K562 (cell line): Measurements from ENCODE around the gene CATSPER3. TPM values are rescaled to one million over a fixed set of nuclear protein-coding genes. Genes with fewer than 3 reads are reported as not detected.

Experiments
- ATAC-seq: fragments of 200-7000 bp; cut with Tn5 transposase; 3 replicates; pipeline ENCODE4 v1.9.1; 2020; ENCODE audit warnings: moderate library complexity
- BruUV-seq: library from RNA; stranded (reverse); fragments of 400-500 nt; replicated peaks from 2 replicates; lab custom pipeline; 2021; lab: Mats Ljungman, UMichigan
- CTCF ChIA-PET: fragments of 300-600 bp; formaldehyde crosslinking; extraction: SDS; loops from one replicate; lab custom pipeline; 2021; ENCODE audit warnings: low intra/inter-chr PET ratio; lab: Yijun Ruan, JAX
- POLR2A ChIA-PET: fragments of 300-600, 350-650 bp; sonication (Branson Sonifier 250); formaldehyde crosslinking; extraction: SDS; loops from one replicate; lab custom pipeline; 2021; ENCODE audit warnings: antibody characterized with exemption, inconsistent platforms; lab: Yijun Ruan, JAX
- DNase-seq, 4 experiments: peaks; one replicate each; pipeline versions ENCODE4 v3.0.0 to v3.0.0-alpha.2; 2011 to 2018; ENCODE audit warnings: low spot score in 3 of 4, mixed read lengths in 3 of 4; ENCODE audit errors: extremely low read depth in 1 of 4
- FAIRE-seq: peaks from 2 replicates; lab custom pipeline; 2011; peaks lifted over from hg19 to GRCh38; lab: Jason Lieb, UNC
- H2AFZ ChIP-seq: 2 replicates; pipeline ENCODE4 v1.6.0; 2011; ENCODE audit warnings: low read depth, low read length, control low read depth, inconsistent platforms
- H3K27ac ChIP-seq: fragments of 200-600 bp; 3 replicates; pipeline ENCODE4 v1.8.0; 2011; ENCODE audit warnings: low read depth, mild to moderate bottlenecking, control low read depth, inconsistent platforms, low read length, moderate library complexity, mixed read lengths; ENCODE audit errors: extremely low read depth
- H3K27me3 ChIP-seq, 2 experiments: fragments of 300-600 bp in 1 of 2; 2 replicates in 1 of 2; 3 replicates in 1 of 2; pipeline versions ENCODE4 v1.6.0 to v1.8.0; 2011; ENCODE audit warnings: inconsistent platforms in 2 of 2, low read length in 2 of 2, mild to moderate bottlenecking in 1 of 2, mixed read lengths in 1 of 2, moderate library complexity in 1 of 2; ENCODE audit not compliant: control insufficient read depth in 2 of 2, insufficient read depth in 2 of 2
- H3K36me3 ChIP-seq: fragments of 300-600 bp; 3 replicates; pipeline ENCODE4 v1.8.0; 2011; ENCODE audit warnings: mild to moderate bottlenecking, low read length, inconsistent platforms; ENCODE audit not compliant: control insufficient read depth, insufficient read depth
- H3K4me1 ChIP-seq, 2 experiments: fragments of 200-600 bp in 1 of 2; replicated peaks in 1 of 2; 2 replicates in 1 of 2; 3 replicates in 1 of 2; pipeline versions ENCODE4 v1.5.1 to v1.8.0; 2011; ENCODE audit warnings: inconsistent platforms in 2 of 2, low read length in 2 of 2, mild to moderate bottlenecking in 1 of 2, mixed read lengths in 1 of 2, moderate library complexity in 1 of 2; ENCODE audit not compliant: control insufficient read depth in 2 of 2, insufficient read depth in 2 of 2
- H3K4me2 ChIP-seq: 2 replicates; pipeline ENCODE4 v1.6.1; 2011; ENCODE audit warnings: low read length, control low read depth, inconsistent platforms, mixed read lengths; ENCODE audit not compliant: insufficient read depth
- H3K4me3 ChIP-seq: fragments of 200-600 bp; sonication (generic), shearing (Covaris generic); 2 replicates; pipeline ENCODE4 v1.5.1; 2016; ENCODE audit warnings: control low read depth, inconsistent platforms
- H3K79me2 ChIP-seq: fragments of 200-600 bp; 3 replicates; pipeline ENCODE4 v1.8.0; 2011; ENCODE audit warnings: low read length, inconsistent platforms; ENCODE audit not compliant: control insufficient read depth, insufficient read depth
- H3K9ac ChIP-seq, 2 experiments: 2 replicates each; pipeline versions ENCODE4 v1.6.0 to v1.6.1; 2011; ENCODE audit warnings: low read depth in 2 of 2, low read length in 2 of 2, control low read depth in 1 of 2, inconsistent platforms in 1 of 2, mild to moderate bottlenecking in 1 of 2, mixed read lengths in 1 of 2; ENCODE audit not compliant: insufficient read depth in 1 of 2
- H3K9me1 ChIP-seq: one replicate; pipeline ENCODE4 v1.6.0; 2011; ENCODE audit warnings: inconsistent platforms, mild to moderate bottlenecking, low read length, moderate library complexity; ENCODE audit not compliant: control insufficient read depth, insufficient read depth
- H3K9me3 ChIP-seq: replicated peaks from 2 replicates; pipeline ENCODE4 v1.5.1; 2011; ENCODE audit warnings: low read depth, low read length, inconsistent platforms; ENCODE audit not compliant: control insufficient read depth, insufficient read depth
- H4K20me1 ChIP-seq: replicated peaks from 2 replicates; pipeline ENCODE4 v1.6.1; 2011; ENCODE audit warnings: low read length, inconsistent platforms, mixed read lengths; ENCODE audit not compliant: control insufficient read depth, insufficient read depth
- ATF7 ChIP-seq: fragments of 450-650 bp; IDR thresholded peaks from 2 replicates; pipeline ENCODE4 v1.7.1; 2014; ENCODE audit warnings: mild to moderate bottlenecking, moderate library complexity
- CHCHD3 ChIP-seq: fragments of 250-450 bp; sonication (Bioruptor Pico); IDR thresholded peaks from 2 replicates; pipeline ENCODE4 v2.1.2; 2022; ENCODE audit warnings: mild to moderate bottlenecking
- FOXJ3 ChIP-seq: sonication (generic); formaldehyde crosslinking; IDR thresholded peaks from 2 replicates; pipeline ENCODE4 v1.4.0; 2020; ENCODE audit warnings: mild to moderate bottlenecking, missing genetic modification reagents
- KDM2B ChIP-seq: fragments of 250-450 bp; sonication (Bioruptor Pico); IDR thresholded peaks from 2 replicates; pipeline ENCODE4 v1.8.0; 2021; ENCODE audit warnings: mild to moderate bottlenecking, moderate library complexity
- RAD21 ChIP-seq, 2 experiments: fragments of 250-450 bp in 1 of 2; fragments of 450-650 bp in 1 of 2; sonication (Bioruptor Pico) in 1 of 2; formaldehyde crosslinking in 1 of 2; IDR thresholded peaks in 1 of 2; conservative IDR thresholded peaks in 1 of 2; 2 replicates each; pipeline versions ENCODE4 v1.4.0 to v1.8.0; 2020 to 2022; ENCODE audit warnings: mild to moderate bottlenecking in 2 of 2, moderate library complexity in 1 of 2
- SMARCC2 ChIP-seq: fragments of 450-650 bp; IDR thresholded peaks from 2 replicates; pipeline ENCODE4 v1.6.1; 2017; ENCODE audit warnings: antibody characterized with exemption, moderate library complexity, mild to moderate bottlenecking, low read depth
- WGBS: fragments of 100-300 bp; shearing (Covaris generic); methylation state at CpG from one replicate; pipeline ENCODE4 v1.1.6; 2016; ENCODE audit warnings: low coverage, mixed read lengths; ENCODE audit not compliant: insufficient coverage; ENCODE audit errors: missing lambda C conversion rate; 5-methylcytosine and 5-hydroxymethylcytosine counted together
- in situ Hi-C: fragments of 300-500 bp; cut with MboI; formaldehyde crosslinking; loops from 4 replicates; pipeline ENCODE4 v1.15.0; 2018; ENCODE audit warnings: inconsistent platforms, mixed read lengths
- intact Hi-C: fragments of 100-400 bp; cut with micrococcal nuclease; formaldehyde crosslinking; loops from 2 replicates; pipeline ENCODE4 v1.14.2; 2022
- polyA plus RNA-seq, 8 experiments: library from polyadenylated mRNA; depleted of rRNA in 4 of 8; stranded (reverse) in 5 of 8; unstranded in 3 of 8; fragments of >200 nt; fragmentation: Nextera tagmentation in 2 of 8; fragmentation: Illumina TruSeq in 1 of 8; extraction: Ambion mirVana in 2 of 8; extraction: Trizol in 1 of 8; gene quantifications; 2 replicates each; pipeline versions ENCODE4 v1.2.1 to v1.2.3, GENCODE V29; 2011 to 2014; ENCODE audit warnings: inconsistent platforms in 1 of 8, missing spikeins in 1 of 8
- total RNA-seq, 7 experiments: library from RNA; depleted of rRNA in 6 of 7; stranded (reverse); fragments of >200 nt in 6 of 7; fragmentation: Illumina TruSeq in 2 of 7; extraction: Trizol in 2 of 7; gene quantifications; 2 replicates each; pipeline versions ENCODE4 v1.2.1 to v1.2.3, GENCODE V29; 2011 to 2021; ENCODE audit warnings: low replicate concordance in 1 of 7
- TF ChIP-seq, protein P1 (sequence below): sonication (generic); formaldehyde crosslinking; IDR thresholded peaks from 2 replicates; pipeline ENCODE4 v1.8.0; 2022; ENCODE audit warnings: missing genetic modification reagents, mild to moderate bottlenecking, moderate library complexity, borderline replicate concordance
- TF ChIP-seq, protein P2 (sequence below): sonication (generic); formaldehyde crosslinking; IDR thresholded peaks from 2 replicates; pipeline ENCODE4 v1.8.1; 2023; ENCODE audit warnings: mild to moderate bottlenecking, missing genetic modification reagents
- TF ChIP-seq, protein P3 (sequence below), 3 experiments: IDR thresholded peaks in 2 of 3; conservative IDR thresholded peaks in 1 of 3; 2 replicates each; pipeline ENCODE4 v1.5.1; 2011 to 2012; ENCODE audit warnings: low read length in 3 of 3, mild to moderate bottlenecking in 3 of 3, control low read depth in 2 of 3, improper control_type of control experiment in 1 of 3, inconsistent platforms in 1 of 3, low read depth in 1 of 3, mixed read lengths in 1 of 3, moderate library complexity in 1 of 3; ENCODE audit not compliant: insufficient read depth in 2 of 3

The CATSPER3 gene
- total and polyA plus RNA-seq, 9 of the 15 experiments (the other 6 are each of a cell fraction or from before 2014, with no cell fraction given): 0.14 to 1.5 (median 0.49) TPM

DNA sequence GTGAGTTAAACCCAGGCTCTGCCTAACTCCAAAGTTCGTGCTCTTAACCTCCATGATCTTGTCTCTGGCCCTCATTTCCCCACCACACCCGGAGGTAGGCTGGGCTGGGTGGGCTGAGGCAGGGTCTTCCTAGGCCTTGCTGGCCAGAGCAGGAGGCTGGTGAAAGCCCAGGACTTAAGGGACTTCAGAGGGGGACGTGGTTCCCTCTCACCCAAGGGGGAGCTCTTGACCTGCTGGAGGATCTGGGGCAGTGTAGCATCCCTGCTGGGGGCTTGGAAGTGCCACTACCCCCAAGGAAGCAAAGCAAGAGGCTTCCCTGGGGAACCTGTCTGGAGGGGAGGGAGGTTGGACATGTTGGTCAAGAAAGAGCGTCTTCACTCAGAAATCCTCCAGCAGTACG lies 51.6 kb downstream of the CATSPER3 start (continued):
- TF ChIP-seq, protein P1, sequence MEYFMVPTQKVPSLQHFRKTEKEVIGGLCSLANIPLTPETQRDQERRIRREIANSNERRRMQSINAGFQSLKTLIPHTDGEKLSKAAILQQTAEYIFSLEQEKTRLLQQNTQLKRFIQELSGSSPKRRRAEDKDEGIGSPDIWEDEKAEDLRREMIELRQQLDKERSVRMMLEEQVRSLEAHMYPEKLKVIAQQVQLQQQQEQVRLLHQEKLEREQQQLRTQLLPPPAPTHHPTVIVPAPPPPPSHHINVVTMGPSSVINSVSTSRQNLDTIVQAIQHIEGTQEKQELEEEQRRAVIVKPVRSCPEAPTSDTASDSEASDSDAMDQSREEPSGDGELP (CRISPR knock-in tag): no peak

DNA sequence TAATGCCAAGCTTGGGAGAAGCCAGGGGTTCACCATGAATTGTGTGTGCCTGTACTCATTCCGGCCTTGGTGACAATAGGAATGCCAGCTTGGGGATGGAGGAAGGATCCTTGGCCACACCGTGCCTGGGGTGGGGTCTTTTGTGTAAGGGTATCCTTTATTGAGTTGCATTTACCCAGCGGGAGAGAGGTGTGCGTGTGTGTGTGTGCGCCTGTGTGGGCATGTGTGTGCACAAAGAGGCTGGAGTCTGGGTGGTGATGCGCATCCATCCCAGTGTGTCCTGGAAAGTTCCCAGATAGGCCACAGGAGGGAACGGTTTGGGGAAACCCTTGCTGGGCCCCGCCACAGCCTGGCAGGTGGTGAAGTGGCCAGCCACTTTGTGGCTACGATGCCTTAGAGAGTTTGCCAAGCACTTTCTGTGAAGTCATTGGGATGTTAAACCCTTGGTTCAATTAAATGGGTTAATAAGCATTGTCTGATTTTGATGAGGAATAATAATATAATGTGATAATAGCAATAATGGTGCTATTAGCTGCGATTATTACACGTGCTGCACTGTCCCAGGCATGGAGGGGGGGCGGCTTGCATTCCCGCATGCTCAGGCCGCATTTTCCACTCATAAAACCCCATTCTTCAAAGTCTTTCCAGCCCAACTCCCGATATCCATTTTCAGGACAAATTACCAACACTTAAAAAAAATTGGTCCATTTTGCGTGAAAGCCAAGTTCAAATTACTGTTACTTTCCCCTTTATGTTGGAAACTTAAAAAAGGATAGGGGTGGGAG lies 52.6 kb downstream of the CATSPER3 start:
- H3K27ac ChIP-seq: no peak overlapping the region
- no peaks in the 10 kb centered on the region for H3K9me3 ChIP-seq
- FAIRE-seq (no peak), ATAC-seq (no peak), DNase-seq (peak in 1 of 4 experiments; percentile 48)
- WGBS: 82% methylated on average over 16 of the region's 16 CpGs
- H3K4me1 ChIP-seq: peaks cover under 1 to 12% of the 10 kb centered on the region in 2 experiments; a peak in 4 of 5 replicates
- no peak overlapping the region for H3K4me3 ChIP-seq
- no peaks in the 10 kb centered on the region for H3K27me3 ChIP-seq
- no TSS peak for BruUV-seq
- H3K36me3 ChIP-seq: no peaks in the 10 kb centered on the region
- intact Hi-C loops (no loop called here), in situ Hi-C loops (no loop called here)
- no peak overlapping the region for H2AFZ ChIP-seq
- ChIA-PET POLR2A (no interaction called here), CTCF (no interaction called here)
- no peaks in the 10 kb centered on the region for H4K20me1 ChIP-seq
- H3K9me1 ChIP-seq: no peaks in the 10 kb centered on the region
- no peak overlapping the region for H3K4me2 ChIP-seq
- TF ChIP-seq, protein P2, sequence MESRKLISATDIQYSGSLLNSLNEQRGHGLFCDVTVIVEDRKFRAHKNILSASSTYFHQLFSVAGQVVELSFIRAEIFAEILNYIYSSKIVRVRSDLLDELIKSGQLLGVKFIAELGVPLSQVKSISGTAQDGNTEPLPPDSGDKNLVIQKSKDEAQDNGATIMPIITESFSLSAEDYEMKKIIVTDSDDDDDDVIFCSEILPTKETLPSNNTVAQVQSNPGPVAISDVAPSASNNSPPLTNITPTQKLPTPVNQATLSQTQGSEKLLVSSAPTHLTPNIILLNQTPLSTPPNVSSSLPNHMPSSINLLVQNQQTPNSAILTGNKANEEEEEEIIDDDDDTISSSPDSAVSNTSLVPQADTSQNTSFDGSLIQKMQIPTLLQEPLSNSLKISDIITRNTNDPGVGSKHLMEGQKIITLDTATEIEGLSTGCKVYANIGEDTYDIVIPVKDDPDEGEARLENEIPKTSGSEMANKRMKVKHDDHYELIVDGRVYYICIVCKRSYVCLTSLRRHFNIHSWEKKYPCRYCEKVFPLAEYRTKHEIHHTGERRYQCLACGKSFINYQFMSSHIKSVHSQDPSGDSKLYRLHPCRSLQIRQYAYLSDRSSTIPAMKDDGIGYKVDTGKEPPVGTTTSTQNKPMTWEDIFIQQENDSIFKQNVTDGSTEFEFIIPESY (CRISPR knock-in tag): peak; percentile 43; the same call in 1 of the 2 replicates
- TF ChIP-seq FOXJ3 (CRISPR knock-in tag) (no peak), SMARCC2 (no peak), RAD21 (CRISPR knock-in tag; conservative IDR thresholded peaks at IDR 0.05 in 1 of 2, IDR thresholded peaks at IDR 0.05 in 1 of 2) (peak in 1 of 2 experiments; percentile 15; a peak in 1 of 4 replicates), CHCHD3 (CRISPR knock-in tag) (no peak), KDM2B (no peak), ATF7 (no peak)
- TF ChIP-seq, protein P3, sequence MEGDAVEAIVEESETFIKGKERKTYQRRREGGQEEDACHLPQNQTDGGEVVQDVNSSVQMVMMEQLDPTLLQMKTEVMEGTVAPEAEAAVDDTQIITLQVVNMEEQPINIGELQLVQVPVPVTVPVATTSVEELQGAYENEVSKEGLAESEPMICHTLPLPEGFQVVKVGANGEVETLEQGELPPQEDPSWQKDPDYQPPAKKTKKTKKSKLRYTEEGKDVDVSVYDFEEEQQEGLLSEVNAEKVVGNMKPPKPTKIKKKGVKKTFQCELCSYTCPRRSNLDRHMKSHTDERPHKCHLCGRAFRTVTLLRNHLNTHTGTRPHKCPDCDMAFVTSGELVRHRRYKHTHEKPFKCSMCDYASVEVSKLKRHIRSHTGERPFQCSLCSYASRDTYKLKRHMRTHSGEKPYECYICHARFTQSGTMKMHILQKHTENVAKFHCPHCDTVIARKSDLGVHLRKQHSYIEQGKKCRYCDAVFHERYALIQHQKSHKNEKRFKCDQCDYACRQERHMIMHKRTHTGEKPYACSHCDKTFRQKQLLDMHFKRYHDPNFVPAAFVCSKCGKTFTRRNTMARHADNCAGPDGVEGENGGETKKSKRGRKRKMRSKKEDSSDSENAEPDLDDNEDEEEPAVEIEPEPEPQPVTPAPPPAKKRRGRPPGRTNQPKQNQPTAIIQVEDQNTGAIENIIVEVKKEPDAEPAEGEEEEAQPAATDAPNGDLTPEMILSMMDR (IDR thresholded peaks at IDR 0.05 in 2 of 3, conservative IDR thresholded peaks at IDR 0.05 in 1 of 3; ENCODE audit: insufficient read depth in 2 of 3, low read depth in 1 of 3, low read length in 3 of 3): peak in 1 of 3 experiments; percentile 5; a peak in 1 of 6 replicates
- H3K79me2 ChIP-seq: no peaks in the 10 kb centered on the region
- no peak overlapping the region for H3K9ac ChIP-seq
